ENCODE data around the gene TRIM33. TPM values are rescaled to one million over a fixed set of nuclear protein-coding genes. Genes with fewer than 3 reads are reported as not detected.
"Not testable (repeated sequence)": the region's sequence is repeated elsewhere in the genome, so short reads cannot be mapped to it uniquely, and the experiment has no call there.

Gene TRIM33
- polyA plus RNA-seq, 4 donors, result 38.6 to 54.6 (median 53.3) TPM

DNA sequence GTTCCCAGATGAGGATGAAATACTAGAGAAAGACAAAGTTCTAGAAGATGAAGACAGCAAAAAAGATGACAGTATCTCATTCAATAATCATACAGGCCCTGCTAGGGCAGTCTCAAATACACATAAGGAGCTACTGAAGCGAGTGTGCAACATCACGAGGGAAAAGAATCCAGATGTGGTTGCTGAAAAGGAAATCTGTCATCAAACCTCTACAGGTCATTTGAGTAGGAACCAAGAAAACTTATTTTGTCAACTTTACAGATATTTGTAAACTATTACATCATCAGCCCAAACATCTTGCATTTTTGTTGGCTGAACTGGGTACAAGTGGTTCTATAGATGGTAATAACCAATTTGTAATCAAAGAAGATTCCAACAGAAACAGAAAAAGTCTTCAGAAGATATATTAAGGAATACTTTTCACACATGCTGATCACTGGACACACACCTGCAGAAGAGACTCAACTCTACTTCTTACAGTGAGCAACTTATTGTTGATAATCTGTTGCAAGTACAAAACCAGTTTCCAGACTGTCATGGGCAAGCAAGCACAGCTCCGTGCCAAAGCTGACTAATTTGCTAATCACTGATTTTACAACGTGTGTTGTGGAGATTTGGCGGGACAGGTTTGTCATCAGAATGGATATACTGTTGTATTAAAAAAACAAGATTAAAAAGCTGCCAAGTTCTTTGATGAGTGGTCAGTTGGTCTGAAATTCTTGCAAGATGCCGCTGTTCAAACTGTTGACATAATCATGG is 42.1 kb downstream of the TRIM33 start:
- DNase-seq (ENCODE audit: low read depth in 4 of 4, low spot score in 3 of 4), result no peak

DNA sequence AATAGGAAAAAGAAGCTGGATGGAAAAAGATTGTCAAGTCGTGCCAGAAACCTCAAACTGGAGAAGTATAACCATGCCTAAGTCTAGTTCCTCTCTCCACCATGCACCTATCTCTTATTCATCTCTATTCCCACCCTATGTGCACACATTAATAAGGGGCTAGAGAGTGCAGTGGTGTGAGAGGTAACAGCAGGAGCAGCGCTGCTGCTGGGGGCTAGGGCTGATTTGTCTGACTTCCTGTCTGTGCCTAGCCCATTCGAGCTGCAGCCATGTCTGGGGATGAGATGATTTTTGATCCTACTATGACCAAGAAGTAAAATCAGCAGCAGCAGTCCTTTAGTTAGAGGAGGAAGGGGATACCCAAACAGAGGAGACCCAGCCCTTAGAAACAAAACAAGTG is 43.0 kb downstream of the TRIM33 start:
- DNase-seq (ENCODE audit: low read depth in 4 of 4, low spot score in 3 of 4), result no peak

DNA sequence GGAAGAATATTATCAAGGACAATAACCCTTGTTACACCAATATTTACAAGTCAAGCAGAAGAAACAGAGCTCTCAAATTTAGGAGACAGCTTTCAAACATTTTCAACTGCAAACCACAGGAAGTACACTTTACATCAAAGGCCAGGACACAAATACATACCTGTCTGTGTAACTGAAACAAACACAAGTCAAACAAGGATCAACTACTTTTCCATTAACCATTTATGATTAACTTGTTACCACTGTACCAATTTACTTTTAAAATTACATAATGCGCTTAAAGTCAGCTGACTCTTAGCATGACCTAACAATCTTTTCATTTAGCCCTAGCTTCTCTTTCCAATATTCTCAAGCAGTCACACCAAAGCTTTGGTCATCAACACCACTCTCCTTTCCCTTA is 43.5 kb downstream of the TRIM33 start:
- no peak for DNase-seq (ENCODE audit: low read depth in 4 of 4, low spot score in 3 of 4)

DNA sequence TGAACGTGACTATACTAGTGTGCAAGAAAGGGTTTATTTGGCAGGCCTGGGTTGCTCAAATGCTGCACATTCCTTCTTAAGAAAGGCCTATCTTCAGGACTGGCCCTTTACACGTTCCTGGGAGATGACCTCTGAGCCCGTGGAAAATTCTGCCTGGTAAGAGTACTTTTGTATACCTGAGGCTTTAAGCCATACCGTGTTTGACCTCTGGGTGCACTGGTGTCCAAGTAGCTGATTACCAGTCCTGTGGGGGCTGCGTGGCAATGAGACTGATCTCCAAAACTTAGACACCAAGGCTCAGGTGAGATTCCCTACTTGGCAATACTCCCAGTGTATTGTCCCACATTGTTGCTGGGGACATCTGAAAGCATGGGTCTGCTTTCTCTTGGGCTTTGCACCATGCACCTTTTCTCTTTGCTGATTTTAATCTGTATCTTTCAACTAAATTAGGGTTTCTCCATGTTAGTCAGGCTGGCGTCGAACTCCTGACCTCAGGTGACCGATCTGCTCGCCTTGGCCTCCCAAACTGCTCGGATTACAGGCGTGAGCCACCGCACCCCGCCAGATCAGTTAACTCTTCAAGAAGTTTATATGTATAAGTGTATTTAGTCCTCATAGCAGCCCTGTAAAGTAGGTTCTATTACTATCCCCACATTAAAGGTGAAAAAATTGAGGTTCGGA is 44.5 kb downstream of the TRIM33 start:
- no peak for DNase-seq (ENCODE audit: low read depth in 4 of 4, low spot score in 3 of 4)

DNA sequence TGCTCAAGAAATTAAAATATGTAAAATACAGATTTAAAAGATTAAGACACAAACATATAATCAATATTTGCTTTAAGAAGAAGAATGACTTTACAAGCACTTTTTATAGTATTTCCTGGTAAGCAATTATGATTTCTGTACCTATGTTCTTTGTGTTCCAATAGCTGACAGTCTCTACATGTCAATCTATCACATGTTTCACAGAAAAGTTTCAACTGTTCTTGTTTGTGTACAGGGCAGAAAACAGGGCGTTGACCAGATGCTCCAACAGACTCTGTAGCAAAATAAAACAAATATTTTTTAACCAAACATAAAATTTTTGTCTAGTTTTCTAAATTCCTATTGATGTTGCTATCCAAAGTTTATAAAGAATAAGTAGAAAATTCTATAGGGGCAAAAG is 48.0 kb downstream of the TRIM33 start:
- no peak for DNase-seq (ENCODE audit: low read depth in 4 of 4, low spot score in 3 of 4)

DNA sequence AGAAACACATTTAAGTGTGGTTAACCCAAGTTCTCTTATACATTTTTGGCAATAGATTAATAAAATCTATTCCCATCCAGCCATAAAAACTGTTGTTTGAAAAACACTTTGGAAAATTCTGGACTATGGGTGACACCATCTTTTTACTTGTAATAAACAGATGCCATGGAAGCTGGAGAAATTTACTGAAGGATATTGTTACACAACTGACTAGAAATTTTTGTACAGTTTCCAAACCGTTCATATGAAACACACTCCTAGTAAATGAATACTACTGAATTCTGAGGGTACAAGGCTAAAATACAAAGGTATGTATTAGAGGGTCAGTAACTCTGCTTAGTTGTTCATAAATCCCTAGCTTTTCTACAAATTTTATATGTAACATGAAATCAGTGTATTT is 48.7 kb downstream of the TRIM33 start:
- DNase-seq (ENCODE audit: low read depth in 4 of 4, low spot score in 3 of 4), result no peak

DNA sequence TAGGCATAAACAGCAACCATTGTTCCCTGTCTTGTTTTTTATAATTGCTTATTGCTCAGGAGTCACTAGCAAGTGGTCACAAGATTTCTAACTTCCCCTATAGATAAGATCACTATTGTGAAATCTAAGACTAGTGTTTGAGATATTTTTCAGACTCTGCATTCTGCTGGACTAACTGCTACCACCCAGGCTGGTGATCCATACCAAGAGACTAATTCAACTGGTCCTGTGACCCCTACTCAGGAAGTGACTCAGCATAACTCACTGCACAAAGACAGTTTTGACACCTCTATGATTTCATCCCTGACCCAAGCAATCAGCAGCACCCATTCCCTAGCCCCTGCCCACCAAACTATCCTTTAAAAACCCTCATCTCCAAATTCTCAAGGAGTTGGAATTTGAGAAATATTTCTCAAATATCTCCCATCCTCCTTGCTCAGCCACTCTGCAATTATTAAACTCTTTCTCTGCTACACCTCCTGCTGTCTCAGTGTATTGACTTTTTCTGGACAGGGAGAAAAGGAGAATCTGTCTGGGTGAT is 52.7 kb downstream of the TRIM33 start:
- no peak for DNase-seq (ENCODE audit: low read depth in 4 of 4, low spot score in 3 of 4)

DNA sequence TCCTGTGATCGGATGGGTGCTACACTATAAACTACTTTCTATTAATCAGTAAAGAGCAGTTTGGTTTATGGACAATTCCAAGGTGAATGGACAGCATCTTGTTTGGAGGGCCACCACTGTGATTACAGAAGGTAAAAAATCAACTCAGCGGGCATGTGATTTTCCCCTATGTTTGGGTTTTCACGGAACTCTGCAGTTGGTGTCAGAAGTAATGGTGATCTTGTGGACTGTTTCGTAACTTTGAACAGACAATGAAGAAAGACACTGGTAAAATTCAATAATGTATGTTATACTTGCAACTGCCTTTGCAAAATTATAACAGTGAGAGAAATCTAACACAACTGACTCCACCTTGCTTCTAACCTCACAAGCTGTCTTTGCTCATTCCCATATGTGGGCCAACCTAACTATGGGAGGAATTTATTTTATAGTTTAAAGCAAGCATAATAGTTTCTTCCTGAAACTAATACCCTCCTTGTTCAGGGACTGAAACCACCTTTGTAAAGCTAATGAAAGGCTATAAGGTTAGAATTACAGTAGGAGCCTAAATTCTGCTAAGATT is 53.2 kb downstream of the TRIM33 start:
- DNase-seq (ENCODE audit: low read depth in 4 of 4, low spot score in 3 of 4), result no peak

DNA sequence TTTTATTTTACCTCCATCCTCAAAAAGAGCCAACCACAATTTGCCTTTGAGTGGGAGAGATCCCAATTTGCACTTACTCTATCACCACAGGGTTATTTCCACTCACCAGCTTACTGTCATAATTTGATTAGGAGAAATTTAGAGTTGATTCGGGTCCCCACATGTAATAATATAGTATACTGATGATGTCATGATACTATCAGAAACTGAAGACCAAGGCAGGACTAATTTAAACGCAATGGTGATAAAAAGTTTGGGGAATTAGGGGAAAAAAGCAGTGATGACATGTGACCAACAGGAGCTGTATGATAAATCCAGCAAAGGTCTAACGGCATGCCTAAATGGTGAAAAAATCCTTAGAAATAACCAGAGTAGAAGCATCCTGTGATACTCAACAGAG is 54.4 kb downstream of the TRIM33 start:
- no peak for DNase-seq (ENCODE audit: low read depth in 4 of 4, low spot score in 3 of 4)

DNA sequence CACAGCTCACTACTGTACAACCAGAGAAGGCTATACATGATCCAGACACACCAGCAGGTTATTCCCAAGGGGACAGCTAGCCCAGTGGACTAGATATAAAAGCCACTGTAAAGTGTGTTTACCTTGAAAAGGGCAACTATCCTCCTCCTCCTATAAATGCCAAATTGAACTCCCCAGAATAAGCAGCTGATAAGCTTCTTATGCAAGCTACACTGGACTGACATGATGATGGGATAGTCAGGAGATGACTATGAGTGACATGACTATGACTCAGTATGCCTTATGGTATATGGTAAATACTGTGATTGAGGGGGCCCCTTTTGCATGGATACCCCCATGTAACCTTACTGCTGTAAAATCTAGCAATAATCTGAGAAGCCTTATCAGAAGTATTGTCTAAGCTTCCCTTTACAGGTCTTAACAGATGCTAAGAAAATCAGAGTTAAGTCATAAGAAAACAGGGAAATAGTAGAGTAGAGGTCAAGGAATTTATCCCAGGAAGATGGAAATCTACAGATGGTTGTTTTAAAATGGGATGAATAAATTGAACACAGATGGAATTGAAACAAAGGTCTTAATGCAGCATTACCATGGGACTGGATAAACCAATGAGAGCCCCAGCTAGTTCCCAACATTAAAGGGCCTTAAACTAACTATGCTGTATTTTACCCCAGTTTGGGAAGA is 55.8 kb downstream of the TRIM33 start:
- DNase-seq (ENCODE audit: low read depth in 4 of 4, low spot score in 3 of 4), result no peak

DNA sequence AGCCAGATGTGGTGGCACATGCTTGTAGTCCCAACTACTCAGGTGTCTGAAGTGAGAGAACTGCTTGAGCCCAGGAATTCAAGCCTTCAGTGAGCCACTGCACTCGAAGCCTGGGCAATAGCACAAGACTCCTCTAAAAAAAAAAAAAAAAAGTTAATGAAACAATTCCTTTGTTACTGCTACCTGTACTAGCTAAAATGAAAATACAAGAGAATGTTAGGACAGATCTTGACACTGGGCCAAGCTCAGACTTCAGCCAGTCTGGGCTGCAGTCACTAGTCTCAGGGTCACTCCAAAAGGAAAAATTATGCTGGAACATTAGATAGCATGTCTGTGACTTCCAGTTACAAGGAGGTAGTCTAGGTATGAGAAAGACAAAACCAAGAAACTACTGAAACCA is 56.5 kb downstream of the TRIM33 start:
- DNase-seq (ENCODE audit: low read depth in 4 of 4, low spot score in 3 of 4), result no peak

DNA sequence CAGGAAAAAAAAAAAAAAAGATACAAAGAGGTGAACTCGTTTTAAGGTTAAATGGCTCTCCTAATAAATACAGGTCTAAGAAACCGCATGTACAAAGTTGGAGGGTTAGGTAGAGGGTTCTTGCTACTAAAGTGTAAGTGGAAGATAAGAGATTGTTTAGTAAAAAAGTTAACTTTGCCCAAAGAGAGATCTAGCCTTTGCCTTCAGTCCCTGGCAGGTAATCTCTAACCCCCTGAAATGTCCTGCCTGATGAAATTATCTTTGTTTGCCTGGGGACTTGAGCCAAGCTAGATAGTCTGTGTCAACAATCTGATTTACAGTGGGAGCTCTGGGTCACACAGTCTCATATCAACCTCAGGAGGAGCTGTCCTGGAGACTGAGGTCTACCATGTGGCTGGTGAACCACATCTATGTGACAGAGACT is 57.6 kb downstream of the TRIM33 start:
- no peak for DNase-seq (ENCODE audit: low read depth in 4 of 4, low spot score in 3 of 4)

DNA sequence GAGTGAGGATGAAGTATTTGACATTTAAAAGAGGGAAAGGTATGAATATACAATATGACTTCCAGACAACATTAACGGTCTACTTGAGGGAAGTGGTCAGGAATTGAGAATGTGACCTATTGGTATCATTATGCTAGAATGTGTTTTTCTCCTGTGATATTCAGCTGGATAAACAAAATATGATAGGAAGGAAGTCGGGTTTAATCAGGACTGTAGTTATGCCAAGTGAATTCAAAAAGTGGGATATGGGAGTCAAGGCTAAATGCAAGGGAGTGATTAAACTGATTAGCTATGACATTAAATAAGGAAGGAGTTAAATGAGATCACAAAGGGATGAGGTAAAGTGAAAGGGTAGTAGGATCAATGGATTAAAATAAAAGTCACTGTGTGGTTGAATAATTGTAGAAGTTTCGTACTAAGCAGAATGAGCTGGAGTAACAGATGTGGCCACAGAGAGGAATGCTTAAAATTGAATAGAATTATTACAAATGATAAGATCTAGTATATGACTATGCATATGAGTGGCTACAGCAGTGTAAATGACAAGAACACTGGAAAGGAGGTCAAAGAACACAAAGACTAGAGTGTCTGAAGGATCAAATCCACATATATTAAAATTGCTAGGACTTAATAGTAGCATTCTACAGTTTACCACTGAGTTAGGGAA is 62.5 kb downstream of the TRIM33 start:
- no peak for DNase-seq (ENCODE audit: low read depth in 4 of 4, low spot score in 3 of 4)

DNA sequence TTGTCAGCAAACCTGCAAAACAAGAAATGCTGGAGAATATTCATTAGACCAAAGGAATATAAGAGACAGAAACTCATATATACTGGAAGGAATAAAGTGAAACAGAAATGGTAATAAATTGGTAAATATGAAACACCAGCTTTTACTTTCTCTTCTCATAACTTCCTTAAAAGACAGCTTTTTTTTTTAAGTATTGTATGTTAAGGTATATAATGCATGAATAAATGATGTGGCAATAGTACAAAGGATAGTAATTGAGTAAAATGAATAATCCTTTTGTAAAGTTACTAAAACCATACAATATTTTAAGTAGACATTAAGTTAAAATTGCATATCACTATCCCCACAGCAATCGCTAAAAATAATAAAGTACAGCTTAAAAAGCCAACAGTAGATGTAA is 64.8 kb downstream of the TRIM33 start:
- DNase-seq (ENCODE audit: low read depth in 4 of 4, low spot score in 3 of 4), result no peak

DNA sequence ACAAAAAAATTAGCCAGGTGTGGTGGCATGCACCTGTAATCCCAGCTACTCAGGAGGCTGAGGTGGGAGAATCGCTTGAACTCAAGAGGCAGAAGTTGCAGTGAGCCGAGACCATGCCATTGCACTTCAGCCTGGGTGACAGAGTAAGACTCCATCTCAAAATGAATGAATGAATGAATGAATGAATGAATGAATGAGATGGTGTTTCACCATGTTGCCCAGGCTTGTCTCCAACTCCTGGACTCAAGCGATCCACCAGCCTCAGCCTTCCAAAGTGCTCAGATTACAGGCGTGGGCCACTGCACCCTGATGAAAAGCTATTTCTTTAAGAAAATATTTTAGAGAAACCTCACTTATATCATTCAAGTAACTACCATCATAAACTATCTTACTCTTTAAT is 67.8 kb downstream of the TRIM33 start:
- not testable (repeated sequence) for DNase-seq (ENCODE audit: low read depth in 4 of 4, low spot score in 3 of 4)

DNA sequence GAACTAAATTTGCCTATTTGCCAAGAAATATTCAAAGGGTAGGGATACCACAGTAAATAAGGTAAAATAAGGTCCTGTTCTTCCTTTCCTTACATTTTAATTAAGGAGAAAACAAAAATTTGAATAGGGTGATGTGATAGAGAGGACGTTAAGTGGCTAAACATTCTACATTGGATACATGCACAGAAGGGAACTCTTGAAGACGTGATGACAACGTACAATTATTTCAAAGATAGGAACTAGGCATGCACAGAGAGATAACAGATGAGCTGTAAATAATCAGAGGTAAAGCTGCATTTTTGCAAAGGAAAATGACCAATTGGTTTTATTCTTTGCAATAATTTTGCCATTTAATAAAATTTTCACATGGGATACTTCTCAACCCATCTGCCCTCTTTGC is 69.7 kb downstream of the TRIM33 start:
- DNase-seq (ENCODE audit: low read depth in 4 of 4, low spot score in 3 of 4), result no peak

DNA sequence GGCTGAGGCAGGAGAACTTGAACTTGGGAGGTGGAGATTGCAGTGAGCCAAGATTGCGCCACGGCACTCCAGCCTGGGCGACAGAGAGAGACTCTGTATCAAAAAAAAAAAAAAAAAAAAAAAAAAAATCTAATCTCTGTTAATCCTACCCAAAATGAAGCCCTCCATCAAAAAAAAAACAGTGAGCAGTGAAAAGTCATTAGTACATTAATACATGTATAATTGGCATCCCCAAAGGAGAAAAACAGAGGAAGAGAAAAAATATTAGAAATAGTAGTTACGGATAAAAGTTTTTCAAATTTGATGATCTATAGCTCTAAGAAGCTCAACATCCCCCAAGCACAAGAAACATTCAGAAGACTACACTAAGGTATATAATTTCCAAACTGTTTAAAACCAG is 71.6 kb downstream of the TRIM33 start:
- no peak for DNase-seq (ENCODE audit: low read depth in 4 of 4, low spot score in 3 of 4)

DNA sequence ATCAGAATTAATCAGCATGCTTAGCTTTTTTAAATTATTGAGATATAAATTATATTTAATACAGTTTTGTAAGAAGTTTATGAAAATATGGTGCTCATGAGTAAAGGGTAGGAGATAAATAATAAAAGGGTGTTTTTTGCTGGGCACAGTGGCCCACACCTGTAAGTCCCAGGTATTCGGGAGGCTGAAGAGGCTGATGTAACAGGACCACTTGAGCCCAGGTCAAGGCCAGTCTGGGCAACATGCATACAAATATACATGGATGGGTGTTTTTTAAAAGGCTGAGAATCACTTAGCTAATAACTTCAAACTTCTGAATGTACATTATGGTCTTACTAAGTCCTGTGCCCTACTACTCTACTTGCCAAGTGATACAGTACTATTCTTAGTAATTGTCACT is 73.2 kb downstream of the TRIM33 start:
- DNase-seq (ENCODE audit: low read depth in 4 of 4, low spot score in 3 of 4), result no peak

DNA sequence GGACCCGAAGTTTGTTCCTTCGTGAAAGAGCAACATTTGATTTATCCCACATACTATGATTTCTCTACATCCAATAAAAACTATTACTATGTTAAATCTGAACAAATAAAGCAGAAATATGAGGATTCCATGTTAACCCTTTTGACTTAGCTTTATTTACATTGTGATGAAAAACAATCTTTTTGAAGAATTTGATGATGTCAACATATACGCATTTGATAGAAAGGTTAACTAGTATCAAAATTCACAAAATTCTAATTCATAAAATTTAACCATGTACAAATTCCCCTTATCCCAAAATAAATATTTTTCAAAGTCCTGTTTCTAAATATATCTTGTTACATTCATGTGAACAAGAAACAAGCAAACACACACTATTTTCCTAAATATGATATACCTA is 74.2 kb downstream of the TRIM33 start:
- no peak for DNase-seq (ENCODE audit: low read depth in 4 of 4, low spot score in 3 of 4)

DNA sequence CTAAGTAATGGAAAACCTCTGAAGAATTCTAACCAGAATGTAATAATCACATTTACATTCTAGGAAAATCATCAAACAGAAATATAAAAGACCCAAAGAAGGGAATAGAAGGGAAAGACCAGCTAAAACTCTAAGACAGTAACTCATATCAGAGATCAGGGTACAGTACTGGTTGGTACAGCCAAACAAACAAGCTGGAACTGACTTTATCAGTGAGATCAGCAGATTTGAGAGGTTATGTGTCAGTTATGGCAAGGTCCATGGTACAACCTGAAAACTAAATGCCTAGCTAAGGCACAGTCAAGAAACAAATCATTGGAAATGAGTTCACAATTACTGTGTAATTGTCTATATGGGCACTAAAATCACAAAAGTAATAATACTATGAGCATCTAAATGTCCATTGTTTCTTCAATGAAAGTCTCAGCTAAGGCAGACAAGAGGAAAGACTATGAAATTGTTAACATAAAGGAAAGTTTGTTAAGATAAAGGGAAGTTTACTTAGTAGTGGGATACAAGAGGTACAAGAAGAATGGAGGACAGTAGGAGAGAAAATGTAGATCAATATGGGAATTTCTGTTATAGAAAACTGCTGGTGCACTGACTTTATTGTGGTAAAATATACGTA is 75.8 kb downstream of the TRIM33 start:
- DNase-seq (ENCODE audit: low read depth in 4 of 4, low spot score in 3 of 4), result no peak
